ENCODE data around the gene MORC2. TPM values are rescaled to one million over a fixed set of nuclear protein-coding genes. Genes with fewer than 3 reads are reported as not detected.

MORC2 gene
- total and polyA plus RNA-seq, 4 donors, result 15.2 to 35.1 (median 28.1) TPM

GRCh38 chr22:30908051-30908461 lies 60.5 kb downstream of the MORC2 start:
- H3K27ac ChIP-seq (ENCODE audit: low read depth, low read length), result no peak overlapping the region
- peaks cover 41% of the 10 kb centered on the region for H3K36me3 ChIP-seq (ENCODE audit: control insufficient read depth, insufficient read depth, low read length)
- H3K9me3 ChIP-seq (ENCODE audit: control insufficient read depth, insufficient read depth, low read length), result no peaks in the 10 kb centered on the region
- no peak for DNase-seq (ENCODE audit: low read depth in 4 of 6, low spot score in 6 of 6)
- no peaks in the 10 kb centered on the region for H3K27me3 ChIP-seq (ENCODE audit: control insufficient read depth, insufficient read depth, low read length)
- no peak overlapping the region for H3K4me3 ChIP-seq (ENCODE audit: low read depth, low read length)
- H3K4me1 ChIP-seq (ENCODE audit: control insufficient read depth, insufficient read depth, low read length), result no peaks in the 10 kb centered on the region
- 94% methylated on average over 5 of the region's 6 CpGs for WGBS (ENCODE audit: insufficient coverage)

GRCh38 chr22:30906946-30907345 lies 61.6 kb downstream of the MORC2 start:
- Histone ChIP-seq H3K27me3 (ENCODE audit: control insufficient read depth, insufficient read depth, low read length) (no peaks in the 10 kb centered on the region), H3K27ac (ENCODE audit: low read depth, low read length) (no peak overlapping the region), H3K4me1 (ENCODE audit: control insufficient read depth, insufficient read depth, low read length) (no peaks in the 10 kb centered on the region), H3K4me3 (ENCODE audit: low read depth, low read length) (no peak overlapping the region), H3K9me3 (ENCODE audit: control insufficient read depth, insufficient read depth, low read length) (no peaks in the 10 kb centered on the region), H3K36me3 (ENCODE audit: control insufficient read depth, insufficient read depth, low read length) (peaks cover 48% of the 10 kb centered on the region)
- WGBS (ENCODE audit: insufficient coverage), result no CpG with 5 or more reads among the region's 1 CpG
- no peak for DNase-seq (ENCODE audit: low read depth in 4 of 6, low spot score in 6 of 6)

- WGBS (ENCODE audit: insufficient coverage), result 94% methylated on average over 5 of the region's 9 CpGs
- Histone ChIP-seq H3K36me3 (ENCODE audit: control insufficient read depth, insufficient read depth, low read length) (peaks cover 48% of the 10 kb centered on the region), H3K27me3 (ENCODE audit: control insufficient read depth, insufficient read depth, low read length) (no peaks in the 10 kb centered on the region), H3K4me3 (ENCODE audit: low read depth, low read length) (no peak overlapping the region), H3K9me3 (ENCODE audit: control insufficient read depth, insufficient read depth, low read length) (no peaks in the 10 kb centered on the region), H3K4me1 (ENCODE audit: control insufficient read depth, insufficient read depth, low read length) (no peaks in the 10 kb centered on the region), H3K27ac (ENCODE audit: low read depth, low read length) (no peak overlapping the region)
- no peak for DNase-seq (ENCODE audit: low read depth in 4 of 6, low spot score in 6 of 6)
Observed at GRCh38 chr22:30906411-30906810, 62.2 kb downstream of the MORC2 start.

- 93% methylated on average over 44 of the region's 49 CpGs for WGBS (ENCODE audit: insufficient coverage)
- Histone ChIP-seq H3K4me3 (ENCODE audit: low read depth, low read length) (no peak overlapping the region), H3K9me3 (ENCODE audit: control insufficient read depth, insufficient read depth, low read length) (no peaks in the 10 kb centered on the region), H3K27me3 (ENCODE audit: control insufficient read depth, insufficient read depth, low read length) (no peaks in the 10 kb centered on the region), H3K4me1 (ENCODE audit: control insufficient read depth, insufficient read depth, low read length) (no peaks in the 10 kb centered on the region), H3K36me3 (ENCODE audit: control insufficient read depth, insufficient read depth, low read length) (peaks cover 48% of the 10 kb centered on the region), H3K27ac (ENCODE audit: low read depth, low read length) (no peak overlapping the region)
- DNase-seq (ENCODE audit: low read depth in 4 of 6, low spot score in 6 of 6), result no peak
Observed at GRCh38 chr22:30905696-30906341, 62.8 kb downstream of the MORC2 start.

GRCh38 chr22:30903876-30904460 lies 64.6 kb downstream of the MORC2 start:
- no peaks in the 10 kb centered on the region for H3K27me3 ChIP-seq (ENCODE audit: control insufficient read depth, insufficient read depth, low read length)
- H3K9me3 ChIP-seq (ENCODE audit: control insufficient read depth, insufficient read depth, low read length), result no peaks in the 10 kb centered on the region
- H3K27ac ChIP-seq (ENCODE audit: low read depth, low read length), result no peak overlapping the region
- H3K4me1 ChIP-seq (ENCODE audit: control insufficient read depth, insufficient read depth, low read length), result no peaks in the 10 kb centered on the region
- WGBS (ENCODE audit: insufficient coverage), result 100% methylated on average over 1 of the region's 6 CpGs
- no peak for DNase-seq (ENCODE audit: low read depth in 4 of 6, low spot score in 6 of 6)
- peaks cover 46% of the 10 kb centered on the region for H3K36me3 ChIP-seq (ENCODE audit: control insufficient read depth, insufficient read depth, low read length)
- H3K4me3 ChIP-seq (ENCODE audit: low read depth, low read length), result no peak overlapping the region

GRCh38 chr22:30902496-30903357 lies 65.8 kb downstream of the MORC2 start:
- WGBS (ENCODE audit: insufficient coverage), result 86% methylated on average over 8 of the region's 16 CpGs
- Histone ChIP-seq H3K4me1 (ENCODE audit: control insufficient read depth, insufficient read depth, low read length) (no peaks in the 10 kb centered on the region), H3K27ac (ENCODE audit: low read depth, low read length) (no peak overlapping the region), H3K9me3 (ENCODE audit: control insufficient read depth, insufficient read depth, low read length) (no peaks in the 10 kb centered on the region), H3K4me3 (ENCODE audit: low read depth, low read length) (no peak overlapping the region), H3K36me3 (ENCODE audit: control insufficient read depth, insufficient read depth, low read length) (peaks cover 43% of the 10 kb centered on the region), H3K27me3 (ENCODE audit: control insufficient read depth, insufficient read depth, low read length) (no peaks in the 10 kb centered on the region)
- DNase-seq (ENCODE audit: low read depth in 4 of 6, low spot score in 6 of 6), result no peak

GRCh38 chr22:30894371-30894740 lies 74.2 kb downstream of the MORC2 start:
- H3K9me3 ChIP-seq (ENCODE audit: control insufficient read depth, insufficient read depth, low read length), result no peaks in the 10 kb centered on the region
- peaks cover 51% of the 10 kb centered on the region for H3K36me3 ChIP-seq (ENCODE audit: control insufficient read depth, insufficient read depth, low read length)

GRCh38 chr22:30893434-30894370 lies 74.9 kb downstream of the MORC2 start:
- no peak for DNase-seq (ENCODE audit: low read depth in 4 of 6, low spot score in 6 of 6)
- H3K4me1 ChIP-seq (ENCODE audit: control insufficient read depth, insufficient read depth, low read length), result no peaks in the 10 kb centered on the region
- H3K36me3 ChIP-seq (ENCODE audit: control insufficient read depth, insufficient read depth, low read length), result peaks cover 58% of the 10 kb centered on the region
- H3K27me3 ChIP-seq (ENCODE audit: control insufficient read depth, insufficient read depth, low read length), result no peaks in the 10 kb centered on the region
- no peaks in the 10 kb centered on the region for H3K9me3 ChIP-seq (ENCODE audit: control insufficient read depth, insufficient read depth, low read length)
- 87% methylated on average over 21 of the region's 23 CpGs for WGBS (ENCODE audit: insufficient coverage)
- H3K4me3 ChIP-seq (ENCODE audit: low read depth, low read length), result no peak overlapping the region
- H3K27ac ChIP-seq (ENCODE audit: low read depth, low read length), result no peak overlapping the region

More at GRCh38 chr22:30894371-30894740, 74.2 kb downstream of the MORC2 start:
- Histone ChIP-seq H3K27me3 (ENCODE audit: control insufficient read depth, insufficient read depth, low read length) (no peaks in the 10 kb centered on the region), H3K4me1 (ENCODE audit: control insufficient read depth, insufficient read depth, low read length) (no peaks in the 10 kb centered on the region), H3K4me3 (ENCODE audit: low read depth, low read length) (no peak overlapping the region), H3K27ac (ENCODE audit: low read depth, low read length) (no peak overlapping the region)
- no peak for DNase-seq (ENCODE audit: low read depth in 4 of 6, low spot score in 6 of 6)
- 46% methylated on average over 2 of the region's 3 CpGs for WGBS (ENCODE audit: insufficient coverage)

GRCh38 chr22:30892731-30893221 lies 75.8 kb downstream of the MORC2 start:
- peaks cover 64% of the 10 kb centered on the region for H3K36me3 ChIP-seq (ENCODE audit: control insufficient read depth, insufficient read depth, low read length)
- no peaks in the 10 kb centered on the region for H3K4me1 ChIP-seq (ENCODE audit: control insufficient read depth, insufficient read depth, low read length)
- H3K4me3 ChIP-seq (ENCODE audit: low read depth, low read length), result no peak overlapping the region
- no peak overlapping the region for H3K27ac ChIP-seq (ENCODE audit: low read depth, low read length)
- WGBS (ENCODE audit: insufficient coverage), result 94% methylated on average over 1 of the region's 5 CpGs
- DNase-seq (ENCODE audit: low read depth in 4 of 6, low spot score in 6 of 6), result no peak
- H3K27me3 ChIP-seq (ENCODE audit: control insufficient read depth, insufficient read depth, low read length), result no peaks in the 10 kb centered on the region
- no peaks in the 10 kb centered on the region for H3K9me3 ChIP-seq (ENCODE audit: control insufficient read depth, insufficient read depth, low read length)
